ENCODE results near the gene DDI2. TPM values are rescaled to one million over a fixed set of nuclear protein-coding genes. Genes with fewer than 3 reads are reported as not detected.

The DDI2 gene
- polyA plus RNA-seq, 1 donor (not counting 4 experiments of a cell fraction or from before 2014, with no cell fraction given), result 11.5 TPM

GRCh38 chr1:15717418-15718125 lies 100.3 kb downstream of the DDI2 start:
- no peak overlapping the region for H2AFZ ChIP-seq (ENCODE audit: control insufficient read depth, low read length)
- H3K79me2 ChIP-seq (ENCODE audit: control insufficient read depth, insufficient read depth, low read length), result peaks cover 14% of the 10 kb centered on the region
- H3K9me3 ChIP-seq (ENCODE audit: control insufficient read depth, low read depth, low read length), result no peaks in the 10 kb centered on the region
- H3K27ac ChIP-seq (ENCODE audit: control insufficient read depth, insufficient read depth, low read length), result no peak overlapping the region
- peaks cover 37 to 48% of the 10 kb centered on the region in 2 experiments for H3K36me3 ChIP-seq (ENCODE audit: control insufficient read depth in 2 of 2, extremely low read depth in 1 of 2, insufficient read depth in 2 of 2, low read length in 2 of 2)
- no peak overlapping the region for H3K9ac ChIP-seq (ENCODE audit: control insufficient read depth, extremely low read depth, insufficient read depth, low read length)
- TF ChIP-seq CTCF (optimal IDR thresholded peaks at IDR 0.05 in 1 of 3, IDR thresholded peaks at IDR 0.05 in 1 of 3, conservative IDR thresholded peaks at IDR 0.05 in 1 of 3; ENCODE audit: extremely low read depth in 1 of 3, insufficient read depth in 2 of 3, low read length in 3 of 3) (no peak), EZH2 (IDR thresholded peaks at IDR 0.05; ENCODE audit: low read length) (no peak)
- H4K20me1 ChIP-seq (ENCODE audit: control insufficient read depth, extremely low read depth, insufficient read depth, low read length), result no peaks in the 10 kb centered on the region
- dilution Hi-C loops (cut with MboI; ENCODE audit: extremely low pct_ligation_motif_present, low sequenced_read_pairs), result no loop called here
- H3K4me1 ChIP-seq (ENCODE audit: control insufficient read depth, extremely low read depth, insufficient read depth, low read length), result no peaks in the 10 kb centered on the region
- DNase-seq (ENCODE audit: low read depth, low spot score), result no peak
- H3K4me3 ChIP-seq (ENCODE audit: control insufficient read depth in 2 of 3, extremely low read depth in 1 of 3, insufficient read depth in 2 of 3, low read depth in 1 of 3, low read length in 3 of 3), result no peak overlapping the region
- peaks cover 2% of the 10 kb centered on the region for H3K9me1 ChIP-seq (ENCODE audit: control insufficient read depth, extremely low read depth, insufficient read depth, low read length)
- H3K4me2 ChIP-seq (ENCODE audit: control insufficient read depth, extremely low read depth, insufficient read depth, low read depth, low read length), result no peak overlapping the region
- no peak for FAIRE-seq
- H3K27me3 ChIP-seq (ENCODE audit: control insufficient read depth, extremely low read depth, insufficient read depth, low read length), result no peaks in the 10 kb centered on the region

- TF ChIP-seq EZH2 (IDR thresholded peaks at IDR 0.05; ENCODE audit: low read length), result no peak
- TF ChIP-seq CTCF (optimal IDR thresholded peaks at IDR 0.05 in 1 of 3, IDR thresholded peaks at IDR 0.05 in 1 of 3, conservative IDR thresholded peaks at IDR 0.05 in 1 of 3; ENCODE audit: extremely low read depth in 1 of 3, insufficient read depth in 2 of 3, low read length in 3 of 3), result no peak
Observed at GRCh38 chr1:15718199-15718601, 100.9 kb downstream of the DDI2 start.

More at GRCh38 chr1:15718199-15718601, 100.9 kb downstream of the DDI2 start:
- Histone ChIP-seq H3K36me3 (ENCODE audit: control insufficient read depth in 2 of 2, extremely low read depth in 1 of 2, insufficient read depth in 2 of 2, low read length in 2 of 2) (peaks cover 37 to 52% of the 10 kb centered on the region in 2 experiments), H3K79me2 (ENCODE audit: control insufficient read depth, insufficient read depth, low read length) (peaks cover 11% of the 10 kb centered on the region), H4K20me1 (ENCODE audit: control insufficient read depth, extremely low read depth, insufficient read depth, low read length) (no peaks in the 10 kb centered on the region), H3K27ac (ENCODE audit: control insufficient read depth, insufficient read depth, low read length) (no peak overlapping the region), H3K9me3 (ENCODE audit: control insufficient read depth, low read depth, low read length) (no peaks in the 10 kb centered on the region), H2AFZ (ENCODE audit: control insufficient read depth, low read length) (no peak overlapping the region), H3K4me1 (ENCODE audit: control insufficient read depth, extremely low read depth, insufficient read depth, low read length) (no peaks in the 10 kb centered on the region), H3K4me2 (ENCODE audit: control insufficient read depth, extremely low read depth, insufficient read depth, low read depth, low read length) (no peak overlapping the region), H3K27me3 (ENCODE audit: control insufficient read depth, extremely low read depth, insufficient read depth, low read length) (no peaks in the 10 kb centered on the region), H3K9ac (ENCODE audit: control insufficient read depth, extremely low read depth, insufficient read depth, low read length) (no peak overlapping the region), H3K9me1 (ENCODE audit: control insufficient read depth, extremely low read depth, insufficient read depth, low read length) (peaks cover 2% of the 10 kb centered on the region), H3K4me3 (ENCODE audit: control insufficient read depth in 2 of 3, extremely low read depth in 1 of 3, insufficient read depth in 2 of 3, low read depth in 1 of 3, low read length in 3 of 3) (no peak overlapping the region)
- DNase-seq (ENCODE audit: low read depth, low spot score) (no peak), FAIRE-seq (no peak)
- dilution Hi-C loops (cut with MboI; ENCODE audit: extremely low pct_ligation_motif_present, low sequenced_read_pairs), result no loop called here

Small RNAs within 50 kb of the gene (small RNA-seq; reads per million reads assigned to genes)
- gene AL121992.2 (ENCODE audit: insufficient read length in 3 of 3, low read depth in 3 of 3, low replicate concordance in 1 of 3), result 0 reads per million in 3 experiments
- 0 reads per million in 3 experiments for gene CD24P1 (ENCODE audit: insufficient read length in 3 of 3, low read depth in 3 of 3, low replicate concordance in 1 of 3)
- 0 reads per million in 3 experiments for gene RNU7-179P (ENCODE audit: insufficient read length in 3 of 3, low read depth in 3 of 3, low replicate concordance in 1 of 3)

Other genes starting within 250 kb of the DDI2 start
- gene EFHD2, start 207.6 kb upstream of the DDI2 start, polyA plus RNA-seq, result 45.6 to 69.3 TPM (median 47.6 TPM) in 3 replicates
- not detected in 3 replicates for gene CTRC, start 179.0 kb upstream of the DDI2 start, polyA plus RNA-seq
- gene CELA2A, start 160.7 kb upstream of the DDI2 start, polyA plus RNA-seq, result not detected in 3 replicates
- gene CELA2B, start 141.4 kb upstream of the DDI2 start, polyA plus RNA-seq, result not detected in 3 replicates
- gene CASP9, start 93.2 kb upstream of the DDI2 start, polyA plus RNA-seq, result 4.4 to 5.2 TPM (median 4.8 TPM) in 3 replicates
- 12.8 to 15.5 TPM (median 13.7 TPM) in 3 replicates for gene DNAJC16, start 90.6 kb upstream of the DDI2 start, polyA plus RNA-seq
- 0.18 to 0.46 TPM (median 0.21 TPM) in 3 replicates for gene AGMAT, start 32.4 kb upstream of the DDI2 start, polyA plus RNA-seq
- gene PLEKHM2, start 66.9 kb downstream of the DDI2 start, polyA plus RNA-seq, result 30.0 to 51.0 TPM (median 32.1 TPM) in 3 replicates
- 0.28 to 0.80 TPM (median 0.46 TPM) in 3 replicates for gene SLC25A34, start 118.8 kb downstream of the DDI2 start, polyA plus RNA-seq
- gene TMEM82, start 125.0 kb downstream of the DDI2 start, polyA plus RNA-seq, result not detected in 3 replicates
- gene FBLIM1, start 141.3 kb downstream of the DDI2 start, polyA plus RNA-seq, result 144 to 223 TPM (median 185 TPM) in 3 replicates
- 2.6 to 14.0 TPM (median 4.6 TPM) in 3 replicates for gene UQCRHL, start 190.2 kb downstream of the DDI2 start, polyA plus RNA-seq
- 4.9 to 9.1 TPM (median 8.9 TPM) in 3 replicates for gene SPEN, start 230.2 kb downstream of the DDI2 start, polyA plus RNA-seq

Data from keratinocyte (primary cell).